GM12801 (cell line): ENCODE measurements around the gene PAQR4.

Experiments used
- CTCF ChIP-seq: IDR thresholded peaks from one replicate; pipeline ENCODE4 v1.5.1; 2011; ENCODE audit warnings: control low read depth; ENCODE audit not compliant: insufficient read length; ENCODE audit errors: extremely low read depth

The PAQR4 gene

GRCh38 chr16:2955779-2956578, 13.2 kb upstream of the PAQR4 start:
- TF ChIP-seq CTCF = no peak

- TF ChIP-seq CTCF = no peak
Observed at GRCh38 chr16:2956579-2956956, 12.6 kb upstream of the PAQR4 start.

- no peak for TF ChIP-seq CTCF
Observed at GRCh38 chr16:2959206-2959605, 9.9 kb upstream of the PAQR4 start.

- TF ChIP-seq CTCF = no peak
Observed at GRCh38 chr16:2960183-2961010, 8.8 kb upstream of the PAQR4 start.

- TF ChIP-seq CTCF = no peak
Observed at GRCh38 chr16:2962334-2963073, 6.6 kb upstream of the PAQR4 start.

- no peak for TF ChIP-seq CTCF
Observed at GRCh38 chr16:2963074-2963722, 6.0 kb upstream of the PAQR4 start.
